ENCODE data around the gene TNIK. TPM values are rescaled to one million over a fixed set of nuclear protein-coding genes. Genes with fewer than 3 reads are reported as not detected.

The TNIK gene
- total and polyA plus RNA-seq, 2 of the 4 experiments (the other 2 are of a cell fraction) = 3.4 to 6.3 TPM

DNA sequence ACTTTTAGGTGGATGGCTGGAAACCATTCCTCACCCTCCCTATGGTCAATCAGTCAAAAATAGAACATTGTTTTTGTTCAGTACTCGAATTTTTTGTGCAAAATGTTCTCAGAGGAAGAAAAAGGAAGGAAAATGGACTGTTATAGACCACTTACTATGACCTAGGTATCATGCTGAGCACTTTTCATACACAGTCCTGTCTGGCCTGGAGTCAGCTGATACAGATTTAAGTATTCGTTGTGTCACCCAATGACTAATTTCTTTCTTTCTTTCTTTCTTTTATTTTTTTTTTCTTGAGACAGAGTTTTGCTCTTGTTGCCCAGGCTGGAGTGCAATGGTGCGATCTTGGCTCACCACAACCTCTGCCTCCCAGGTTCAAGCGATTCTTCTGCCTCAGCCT, 29.1 kb upstream of the TNIK start:
- Histone ChIP-seq H2BK120ac (ENCODE audit: low read depth, low read length) (no peak overlapping the region), H3K9me3 (ENCODE audit: control insufficient read depth, insufficient read depth, low read length) (no peaks in the 10 kb centered on the region), H2AK9ac (replicated peaks; ENCODE audit: low read depth, low read length, poor library complexity) (no peak overlapping the region), H3K4me2 (ENCODE audit: low read depth, low read length) (no peak overlapping the region), H3K56ac (ENCODE audit: extremely low read depth, insufficient read depth, low read length) (no peak overlapping the region), H3K27ac (ENCODE audit: insufficient read depth, low read length) (no peak overlapping the region), H3K9me1 (ENCODE audit: insufficient read depth, low read length) (no peaks in the 10 kb centered on the region), H3K14ac (replicated peaks; ENCODE audit: low read depth, low read length) (no peak overlapping the region), H3K23ac (ENCODE audit: low read depth, low read length) (no peak overlapping the region), H2BK15ac (ENCODE audit: low read depth, low read length) (no peak overlapping the region), H4K8ac (ENCODE audit: low read depth in 2 of 2, low read length in 2 of 2) (no peak overlapping the region), H3K4ac (ENCODE audit: low read depth, low read length) (no peak overlapping the region), H2AK5ac (ENCODE audit: low read depth, low read length) (no peak overlapping the region), H2BK5ac (ENCODE audit: low read depth, low read length, poor library complexity, severe bottlenecking) (no peak overlapping the region), H3K36me3 (ENCODE audit: control insufficient read depth, insufficient read depth, low read length) (no peaks in the 10 kb centered on the region), H2AFZ (replicated peaks; ENCODE audit: low read length, poor library complexity) (no peak overlapping the region), H3K4me3 (ENCODE audit: insufficient read depth, low read depth, low read length) (no peak overlapping the region), H4K91ac (ENCODE audit: insufficient read depth, low read depth, low read length) (no peak overlapping the region), H3K18ac (ENCODE audit: low read depth, low read length) (no peak overlapping the region), H4K5ac (ENCODE audit: low read depth, low read length) (no peak overlapping the region), H3K9ac (ENCODE audit: low read depth, low read length) (no peak overlapping the region), H3K4me1 (ENCODE audit: control insufficient read depth, insufficient read depth, low read length) (no peaks in the 10 kb centered on the region), H3K27me3 (ENCODE audit: control insufficient read depth, insufficient read depth, low read length) (no peaks in the 10 kb centered on the region; the same call in none of the 2 replicates), H4K20me1 (ENCODE audit: insufficient read depth, low read length) (no peaks in the 10 kb centered on the region), H3K79me1 (ENCODE audit: low read depth in 1 of 2, low read length in 2 of 2) (no peaks in the 10 kb centered on the region), H2BK20ac (ENCODE audit: low read depth, low read length) (no peak overlapping the region)
- no TSS peak for BruUV-seq (replicated peaks)
- ATAC-seq (ENCODE audit: low read depth) (no peak), DNase-seq (no peak)
- dilution Hi-C loops (cut with HindIII; ENCODE audit: low sequenced_read_pairs, unreplicated experiment) (no loop called here), in situ Hi-C loops (cut with MboI; ENCODE audit: low sequenced_read_pairs) (no loop called here), intact Hi-C loops (cut with micrococcal nuclease) (no loop called here)
- ChIA-PET CTCF (no interaction called here), POLR2A (ENCODE audit: unreplicated experiment) (no interaction called here)
- no peak for TF ChIP-seq POLR2A (IDR thresholded peaks at IDR 0.05; ENCODE audit: low read depth, low read length)
- no peak for TF ChIP-seq MAZ (IDR thresholded peaks at IDR 0.05; ENCODE audit: borderline replicate concordance, low read depth, low read length)
- no peak for TF ChIP-seq RCOR1 (IDR thresholded peaks at IDR 0.05; ENCODE audit: insufficient replicate concordance, low read length)
- 89% methylated on average over 1 of the region's 4 CpGs; no CpG with 5 or more reads in 1 of the 2 experiments for WGBS, 2 experiments (ENCODE audit: extremely low coverage in 2 of 2, insufficient read length in 1 of 2)

Data from IMR-90 (cell line).